ENCODE measurements around the gene HMOX1.
"Not testable (repeated sequence)": the region's sequence is repeated elsewhere in the genome, so short reads cannot be mapped to it uniquely, and the experiment has no call there.

- not testable (repeated sequence) for TF ChIP-seq POLR2A (IDR thresholded peaks at IDR 0.05)
- TF ChIP-seq, protein P1, sequence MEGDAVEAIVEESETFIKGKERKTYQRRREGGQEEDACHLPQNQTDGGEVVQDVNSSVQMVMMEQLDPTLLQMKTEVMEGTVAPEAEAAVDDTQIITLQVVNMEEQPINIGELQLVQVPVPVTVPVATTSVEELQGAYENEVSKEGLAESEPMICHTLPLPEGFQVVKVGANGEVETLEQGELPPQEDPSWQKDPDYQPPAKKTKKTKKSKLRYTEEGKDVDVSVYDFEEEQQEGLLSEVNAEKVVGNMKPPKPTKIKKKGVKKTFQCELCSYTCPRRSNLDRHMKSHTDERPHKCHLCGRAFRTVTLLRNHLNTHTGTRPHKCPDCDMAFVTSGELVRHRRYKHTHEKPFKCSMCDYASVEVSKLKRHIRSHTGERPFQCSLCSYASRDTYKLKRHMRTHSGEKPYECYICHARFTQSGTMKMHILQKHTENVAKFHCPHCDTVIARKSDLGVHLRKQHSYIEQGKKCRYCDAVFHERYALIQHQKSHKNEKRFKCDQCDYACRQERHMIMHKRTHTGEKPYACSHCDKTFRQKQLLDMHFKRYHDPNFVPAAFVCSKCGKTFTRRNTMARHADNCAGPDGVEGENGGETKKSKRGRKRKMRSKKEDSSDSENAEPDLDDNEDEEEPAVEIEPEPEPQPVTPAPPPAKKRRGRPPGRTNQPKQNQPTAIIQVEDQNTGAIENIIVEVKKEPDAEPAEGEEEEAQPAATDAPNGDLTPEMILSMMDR (IDR thresholded peaks at IDR 0.05): not testable (repeated sequence)
Observed at GRCh38 chr22:35396622-35397021, 15.7 kb downstream of the HMOX1 start.
